Ectodermal cell (in vitro differentiated cells): ENCODE data around the gene DDX27.

Experiments used
- H3K27ac ChIP-seq: 2 replicates; pipeline ENCODE4 v1.7.0; 2013; ENCODE audit warnings: mild to moderate bottlenecking, low read depth, low read length; ENCODE audit not compliant: insufficient read depth, poor library complexity, severe bottlenecking
- H3K27me3 ChIP-seq: 2 replicates; pipeline ENCODE4 v1.7.0; 2013; ENCODE audit warnings: mild to moderate bottlenecking, low read length; ENCODE audit not compliant: insufficient read depth, control insufficient read depth, poor library complexity, severe bottlenecking
- H3K36me3 ChIP-seq: one replicate; pipeline ENCODE4 v1.7.0; 2013; ENCODE audit warnings: low read length; ENCODE audit not compliant: control insufficient read depth, insufficient read depth
- H3K4me1 ChIP-seq: one replicate; pipeline ENCODE4 v1.7.0; 2013; ENCODE audit warnings: low read length; ENCODE audit not compliant: control insufficient read depth, insufficient read depth
- H3K4me3 ChIP-seq: 2 replicates; pipeline ENCODE4 v1.7.0; 2013; ENCODE audit warnings: low read depth, low read length, control low read depth; ENCODE audit not compliant: insufficient read depth
- H3K9me3 ChIP-seq: 2 replicates; pipeline ENCODE4 v1.7.0; 2013; ENCODE audit warnings: mild to moderate bottlenecking, low read length, moderate library complexity; ENCODE audit not compliant: control insufficient read depth
- WGBS, 2 experiments: methylation state at CpG; one replicate each; pipeline ENCODE4 v1.1.7; 2013; ENCODE audit warnings: missing lambda C conversion rate in 2 of 2; 5-methylcytosine and 5-hydroxymethylcytosine counted together

Gene DDX27

DNA sequence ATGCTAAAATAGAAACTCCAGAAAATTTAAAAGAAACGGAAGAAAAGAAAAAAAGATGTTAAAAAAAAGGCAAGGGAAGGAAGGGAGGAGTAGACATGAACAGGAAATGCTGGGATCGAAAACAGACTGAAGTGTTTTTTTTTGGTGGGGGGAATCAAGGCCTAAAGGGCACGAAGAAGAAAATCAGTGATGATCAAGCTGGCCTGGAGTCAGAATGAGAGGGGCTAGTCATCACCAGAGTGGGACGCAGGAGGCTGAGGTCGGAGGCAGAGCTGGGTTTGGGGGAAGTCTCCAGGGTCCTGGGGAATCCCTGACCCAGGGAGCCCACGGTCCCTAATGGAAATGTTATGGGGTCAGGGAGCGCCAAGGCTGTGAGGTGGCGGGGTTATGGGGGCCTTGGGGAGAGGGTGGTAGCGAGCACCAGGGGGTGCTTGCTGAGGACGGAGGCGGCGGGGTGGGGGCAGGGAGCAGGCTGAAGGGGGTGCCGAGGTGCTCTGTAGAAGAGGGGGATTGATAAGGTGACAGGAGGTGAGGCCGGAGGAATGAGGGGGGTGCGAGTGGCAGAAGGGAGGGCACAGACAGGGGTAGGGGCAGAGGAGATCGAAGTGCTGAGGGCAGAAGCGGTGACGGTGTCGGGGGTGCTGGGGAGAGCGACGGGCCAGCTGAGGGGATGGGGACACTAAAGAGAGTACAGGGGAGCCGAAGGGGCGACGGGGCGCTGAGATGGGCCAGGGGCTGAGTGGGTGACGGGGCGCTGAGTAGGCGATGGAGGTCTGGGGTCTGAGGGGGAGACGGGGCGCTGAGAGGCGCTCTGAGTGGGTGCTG is 58.0 kb downstream of the DDX27 start:
- WGBS, 2 experiments: 8% methylated on average over 31 of the region's 31 CpGs
- Histone ChIP-seq H3K27me3 (no peaks in the 10 kb centered on the region), H3K4me3 (peak overlapping the region; percentile 99), H3K36me3 (peaks cover 40% of the 10 kb centered on the region), H3K27ac (no peak overlapping the region), H3K4me1 (no peaks in the 10 kb centered on the region), H3K9me3 (no peaks in the 10 kb centered on the region)

DNA sequence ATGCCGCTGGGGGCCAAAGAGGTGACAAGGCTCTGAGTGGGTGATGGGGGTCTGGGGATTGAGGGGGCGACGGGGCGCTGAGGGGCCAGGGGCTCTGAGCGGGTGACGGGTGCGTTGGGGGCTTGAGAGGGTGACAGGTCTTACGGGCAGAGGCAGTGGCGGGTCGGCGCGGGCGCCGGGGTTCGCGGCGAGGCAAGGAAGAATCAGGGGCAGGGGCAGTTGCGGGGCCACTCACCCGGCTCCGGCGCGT is 58.5 kb downstream of the DDX27 start:
- H3K36me3 ChIP-seq: peaks cover 45% of the 10 kb centered on the region
- H3K9me3 ChIP-seq: no peaks in the 10 kb centered on the region
- H3K27me3 ChIP-seq: no peaks in the 10 kb centered on the region
- WGBS, 2 experiments: 1% methylated on average over 22 of the region's 22 CpGs
- H3K4me3 ChIP-seq: peak overlapping the region; percentile 99
- H3K27ac ChIP-seq: peak overlapping the region; percentile 6
- no peaks in the 10 kb centered on the region for H3K4me1 ChIP-seq

DNA sequence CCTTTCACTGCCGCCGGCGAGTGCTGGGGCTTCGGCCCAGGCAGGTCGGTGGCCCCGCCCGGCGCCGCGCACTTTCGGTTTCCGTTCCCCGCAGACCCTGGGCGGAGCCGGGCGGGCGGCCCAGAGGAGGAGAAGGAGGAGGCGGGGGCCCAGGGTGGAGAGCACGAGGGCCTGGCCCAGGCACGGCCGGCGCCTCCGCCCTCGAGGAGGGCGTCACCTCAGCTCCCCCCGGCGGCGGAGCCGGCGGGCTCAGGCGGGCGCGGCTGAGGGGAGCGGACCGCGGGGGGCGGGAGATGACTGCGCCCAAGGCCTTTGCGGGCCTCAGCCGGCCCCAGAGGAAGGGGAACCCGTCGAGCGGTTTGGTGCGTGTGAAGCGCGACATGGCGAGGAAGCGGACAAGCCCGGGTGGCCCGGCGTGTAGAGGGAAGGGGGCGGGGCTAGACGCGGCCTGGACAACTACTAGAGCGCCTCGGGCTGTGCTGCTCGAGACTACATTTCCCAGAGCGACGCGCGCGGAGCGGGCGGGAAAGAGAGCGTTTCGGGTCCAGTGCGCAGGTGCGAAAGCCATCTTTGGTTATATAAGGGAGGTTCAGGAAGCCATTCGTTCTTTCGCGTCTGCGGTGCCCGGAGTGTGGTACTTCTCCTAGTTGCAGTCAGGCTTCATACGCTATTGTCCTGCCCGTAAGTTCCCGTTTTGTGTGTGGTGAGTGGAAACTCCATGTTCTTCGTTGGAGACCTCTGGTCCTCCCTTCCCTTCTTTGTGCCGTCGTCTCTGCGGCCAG is 59.0 kb downstream of the DDX27 start, which contains the start of gene ZNFX1:
Gene ZNFX1, minus strand, starts transcription at position 22 of the 782 bp plus-strand sequence. CDS start 2,218 bp downstream, outside the sequence.
- H3K36me3 ChIP-seq: peaks cover 50% of the 10 kb centered on the region
- peak within 1 kb of the TSS; percentile 99 for H3K4me3 ChIP-seq
- H3K4me1 ChIP-seq: no peaks in the 10 kb centered on the region
- WGBS, 2 experiments: 0 to 1% methylated on average over 80 of the region's 80 CpGs
- no peaks in the 10 kb centered on the region for H3K9me3 ChIP-seq
- H3K27me3 ChIP-seq: no peaks in the 10 kb centered on the region
- H3K27ac ChIP-seq: peak within 1 kb of the TSS; percentile 94

DNA sequence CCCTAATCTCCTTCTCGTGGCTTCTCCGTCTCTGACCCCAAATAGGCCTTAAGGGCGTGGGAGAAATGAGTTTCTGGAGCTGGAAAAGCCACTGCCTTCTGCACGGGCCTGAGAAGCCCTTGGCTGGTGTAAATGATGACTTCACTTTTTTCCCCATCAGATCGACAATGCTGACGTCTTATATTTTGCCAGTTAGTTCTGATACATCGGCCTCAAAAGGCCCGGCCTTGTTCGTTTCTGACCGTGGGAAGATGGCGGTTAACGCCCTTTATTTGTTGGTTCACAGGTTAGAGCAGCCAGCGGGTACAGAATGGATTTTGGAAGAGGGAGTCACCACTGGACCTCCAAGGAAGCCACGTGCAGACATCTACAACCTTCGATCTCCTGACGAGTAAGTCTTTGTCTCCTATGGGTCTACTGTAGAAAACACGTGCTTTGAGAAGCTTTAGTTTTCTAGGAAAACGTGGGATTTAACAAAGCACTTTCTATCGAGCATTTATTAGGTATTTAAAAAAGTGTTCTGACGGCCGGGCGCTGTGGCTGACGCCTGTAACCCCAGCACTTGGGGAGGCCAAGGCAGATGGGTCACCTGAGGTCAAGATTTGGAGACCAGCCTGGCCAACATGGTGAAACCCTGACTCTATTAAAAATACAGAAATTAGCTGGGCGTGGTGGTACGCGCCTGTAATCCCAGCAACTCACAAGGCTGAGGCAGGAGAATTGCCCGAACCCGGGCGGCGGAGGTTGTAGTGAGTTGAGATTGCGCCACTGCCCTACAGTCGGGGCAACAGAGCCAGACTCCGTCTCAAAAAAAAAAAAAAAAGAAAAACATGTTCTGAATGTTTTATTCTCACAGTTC is 59.8 kb downstream of the DDX27 start:
- no peaks in the 10 kb centered on the region for H3K9me3 ChIP-seq
- H3K4me1 ChIP-seq: no peaks in the 10 kb centered on the region
- WGBS, 2 experiments: 1% methylated on average over 33 of the region's 33 CpGs
- peak overlapping the region; percentile 89 for H3K27ac ChIP-seq
- H3K27me3 ChIP-seq: no peaks in the 10 kb centered on the region
- H3K36me3 ChIP-seq: peaks cover 58% of the 10 kb centered on the region
- peak overlapping the region; percentile 99 for H3K4me3 ChIP-seq

- Histone ChIP-seq H3K4me1 (no peaks in the 10 kb centered on the region), H3K27me3 (no peaks in the 10 kb centered on the region), H3K27ac (peak overlapping the region; percentile 0), H3K36me3 (peaks cover 66% of the 10 kb centered on the region), H3K9me3 (no peaks in the 10 kb centered on the region), H3K4me3 (peak overlapping the region; percentile 99)
- WGBS, 2 experiments: 9 to 21% methylated on average over 6 to 7 of the region's 7 CpGs
These were observed 60.7 kb downstream of the DDX27 start for GRCh38 chr20:49279677-49280462.

GRCh38 chr20:49280463-49281058 is 61.3 kb downstream of the DDX27 start:
- H3K9me3 ChIP-seq: no peaks in the 10 kb centered on the region
- H3K4me1 ChIP-seq: no peaks in the 10 kb centered on the region
- no peaks in the 10 kb centered on the region for H3K27me3 ChIP-seq
- WGBS, 2 experiments: 22 to 33% methylated on average over 5 to 6 of the region's 6 CpGs
- peak overlapping the region; percentile 17 for H3K27ac ChIP-seq
- peak overlapping the region; percentile 99 for H3K4me3 ChIP-seq
- H3K36me3 ChIP-seq: peaks cover 67% of the 10 kb centered on the region

DNA sequence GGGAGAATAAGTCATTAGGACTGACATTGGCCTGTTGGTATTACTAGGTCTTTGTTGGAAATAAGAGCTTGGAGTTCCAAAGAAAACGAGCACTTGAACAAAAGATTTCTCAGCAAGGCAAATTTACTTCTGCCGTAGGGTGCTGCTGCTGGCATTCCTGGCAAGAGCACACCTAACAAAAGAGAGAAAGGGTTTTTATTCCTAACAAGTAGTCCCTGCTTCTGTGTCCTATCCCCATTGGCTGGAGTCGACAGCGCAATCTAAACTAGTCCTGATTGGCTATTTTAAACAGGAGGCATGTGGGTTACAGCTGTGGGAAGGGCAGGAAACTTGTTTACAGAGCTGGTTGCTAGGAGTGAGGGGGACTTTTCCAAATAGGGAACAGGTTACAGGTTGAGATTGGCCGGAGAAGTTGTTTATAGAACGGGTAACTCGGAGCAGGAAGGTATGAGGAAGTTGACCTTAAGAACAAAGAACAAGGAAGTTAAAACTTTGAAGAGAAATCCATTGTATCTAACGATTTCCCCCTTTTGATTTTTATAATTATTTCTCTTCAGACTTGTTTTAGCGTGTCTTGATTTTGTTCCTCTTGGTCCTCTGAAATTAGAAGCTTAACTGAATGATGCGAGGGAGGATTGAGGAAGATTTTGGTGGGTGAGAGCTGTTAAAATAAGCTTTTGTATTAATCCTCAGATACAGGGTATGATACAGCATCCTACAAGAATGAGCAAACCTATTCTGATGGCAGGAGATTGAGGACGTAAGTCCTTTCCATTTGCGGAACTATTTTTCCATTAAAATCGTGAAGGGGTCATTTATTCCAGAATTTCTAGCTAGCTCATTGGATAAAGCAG is 62.1 kb downstream of the DDX27 start:
- 50% methylated on average over 12 to 13 of the region's 13 CpGs for WGBS, 2 experiments
- peaks cover 73% of the 10 kb centered on the region for H3K36me3 ChIP-seq
- H3K27ac ChIP-seq: peak overlapping the region; percentile 19
- H3K27me3 ChIP-seq: no peaks in the 10 kb centered on the region
- no peaks in the 10 kb centered on the region for H3K9me3 ChIP-seq
- H3K4me3 ChIP-seq: peak overlapping the region; percentile 99
- no peaks in the 10 kb centered on the region for H3K4me1 ChIP-seq

DNA sequence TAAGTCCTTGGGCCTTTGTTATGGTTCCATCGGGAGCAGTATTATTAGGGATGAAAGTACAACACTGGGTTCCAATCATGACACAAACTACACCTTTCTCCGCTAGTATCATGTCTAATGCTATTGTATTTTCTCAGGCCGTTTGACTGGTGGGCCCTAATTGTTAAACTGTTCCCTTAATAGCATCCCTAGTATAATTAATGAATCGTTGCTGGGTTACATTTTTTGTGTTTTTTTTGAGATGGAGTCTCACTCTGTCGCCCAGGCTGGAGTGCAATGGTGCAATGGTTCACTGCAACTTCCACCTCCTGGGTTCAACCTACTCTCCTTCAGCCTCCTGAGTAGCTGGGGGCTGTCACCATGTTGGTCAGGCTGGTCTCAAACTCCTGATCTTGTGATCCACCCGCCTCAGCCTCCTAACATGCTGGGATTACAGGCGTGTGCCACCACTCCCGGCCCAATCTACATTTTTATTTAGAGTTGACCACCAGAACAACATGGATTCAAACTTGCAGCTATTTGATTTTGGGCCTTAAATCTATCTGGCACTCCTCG is 62.8 kb downstream of the DDX27 start:
- H3K36me3 ChIP-seq: peaks cover 80% of the 10 kb centered on the region
- H3K27ac ChIP-seq: no peak overlapping the region
- no peaks in the 10 kb centered on the region for H3K9me3 ChIP-seq
- H3K4me3 ChIP-seq: peak overlapping the region; percentile 99
- H3K27me3 ChIP-seq: no peaks in the 10 kb centered on the region
- 54 to 60% methylated on average over 9 of the region's 9 CpGs for WGBS, 2 experiments
- H3K4me1 ChIP-seq: no peaks in the 10 kb centered on the region
